ENCODE measurements around the gene DPYD.

DNA sequence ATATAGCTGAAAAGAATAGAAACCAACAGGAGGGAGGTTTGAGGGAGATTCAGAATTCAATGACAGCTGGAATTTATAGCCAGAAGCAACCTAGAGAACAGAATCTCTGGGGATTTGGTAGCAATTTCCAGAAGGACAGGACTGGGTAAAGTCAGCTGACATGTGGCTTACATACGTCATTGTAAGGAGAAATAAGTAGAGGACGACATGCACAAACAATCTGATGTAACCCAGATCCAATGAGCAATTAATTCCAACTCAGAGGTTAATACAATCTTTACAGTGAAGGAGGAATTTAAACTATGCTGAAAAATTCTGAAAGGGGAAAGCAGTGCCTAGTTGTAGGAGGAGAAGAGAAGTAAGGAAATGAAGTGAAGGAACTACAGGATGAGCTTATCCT, 815.3 kb downstream of the DPYD start:
- TF ChIP-seq, protein P1, sequence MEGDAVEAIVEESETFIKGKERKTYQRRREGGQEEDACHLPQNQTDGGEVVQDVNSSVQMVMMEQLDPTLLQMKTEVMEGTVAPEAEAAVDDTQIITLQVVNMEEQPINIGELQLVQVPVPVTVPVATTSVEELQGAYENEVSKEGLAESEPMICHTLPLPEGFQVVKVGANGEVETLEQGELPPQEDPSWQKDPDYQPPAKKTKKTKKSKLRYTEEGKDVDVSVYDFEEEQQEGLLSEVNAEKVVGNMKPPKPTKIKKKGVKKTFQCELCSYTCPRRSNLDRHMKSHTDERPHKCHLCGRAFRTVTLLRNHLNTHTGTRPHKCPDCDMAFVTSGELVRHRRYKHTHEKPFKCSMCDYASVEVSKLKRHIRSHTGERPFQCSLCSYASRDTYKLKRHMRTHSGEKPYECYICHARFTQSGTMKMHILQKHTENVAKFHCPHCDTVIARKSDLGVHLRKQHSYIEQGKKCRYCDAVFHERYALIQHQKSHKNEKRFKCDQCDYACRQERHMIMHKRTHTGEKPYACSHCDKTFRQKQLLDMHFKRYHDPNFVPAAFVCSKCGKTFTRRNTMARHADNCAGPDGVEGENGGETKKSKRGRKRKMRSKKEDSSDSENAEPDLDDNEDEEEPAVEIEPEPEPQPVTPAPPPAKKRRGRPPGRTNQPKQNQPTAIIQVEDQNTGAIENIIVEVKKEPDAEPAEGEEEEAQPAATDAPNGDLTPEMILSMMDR (IDR thresholded peaks at IDR 0.05; ENCODE audit: low read length) = no peak
- no peak for TF ChIP-seq EZH2 (IDR thresholded peaks at IDR 0.05; ENCODE audit: borderline replicate concordance, low read length)

All from OCI-LY1 (cell line).